HG03103 (cell line): ENCODE results near the gene CYP4B1.
"Not testable (repeated sequence)": the region's sequence is repeated elsewhere in the genome, so short reads cannot be mapped to it uniquely, and the experiment has no call there.

Experiments used
- ATAC-seq: cut with Tn5 transposase; IDR thresholded peaks from one replicate; pipeline ENCODE4 v1.9.1; 2021; ENCODE audit warnings: low read depth; ENCODE audit not compliant: unreplicated experiment

The CYP4B1 gene

DNA sequence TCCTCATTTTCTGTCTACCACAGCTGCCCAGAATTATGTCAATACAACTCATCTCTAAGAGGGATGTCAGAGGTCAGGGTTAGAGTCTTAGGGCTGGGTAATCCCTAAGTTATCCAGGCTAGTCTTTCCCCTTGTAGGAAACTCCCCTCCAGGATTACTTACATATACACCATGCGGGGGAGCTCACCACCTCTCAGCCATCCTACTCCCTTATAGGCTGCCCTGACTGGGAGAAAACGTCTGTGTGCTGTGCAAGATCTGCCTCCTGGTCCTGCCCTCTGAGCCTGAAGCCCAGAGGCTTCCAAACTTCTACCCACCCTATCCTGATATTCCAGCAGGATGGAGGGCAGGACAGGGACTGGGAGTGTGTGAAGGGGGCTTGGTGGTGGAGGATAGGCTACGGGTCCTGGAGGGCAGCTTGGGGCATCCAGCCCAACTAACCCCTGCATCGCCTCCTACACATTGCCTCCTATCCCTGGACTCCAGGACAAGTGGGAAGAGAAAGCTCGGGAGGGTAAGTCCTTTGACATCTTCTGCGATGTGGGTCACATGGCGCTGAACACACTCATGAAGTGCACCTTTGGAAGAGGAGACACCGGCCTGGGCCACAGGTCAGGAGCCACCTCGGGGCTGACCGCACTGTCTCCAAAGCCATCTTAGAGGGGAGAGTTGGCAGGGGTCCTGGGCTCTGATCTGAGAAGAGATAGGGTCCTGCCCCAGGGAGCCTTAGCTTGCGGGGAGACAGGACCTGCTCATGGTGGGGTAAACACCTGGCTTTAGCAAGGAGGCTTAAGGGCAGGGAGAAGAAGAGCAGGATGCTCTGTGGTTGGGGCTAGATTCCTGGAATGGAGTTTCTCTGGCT is 14.4 kb downstream of the CYP4B1 start:
- ATAC-seq, result no peak

DNA sequence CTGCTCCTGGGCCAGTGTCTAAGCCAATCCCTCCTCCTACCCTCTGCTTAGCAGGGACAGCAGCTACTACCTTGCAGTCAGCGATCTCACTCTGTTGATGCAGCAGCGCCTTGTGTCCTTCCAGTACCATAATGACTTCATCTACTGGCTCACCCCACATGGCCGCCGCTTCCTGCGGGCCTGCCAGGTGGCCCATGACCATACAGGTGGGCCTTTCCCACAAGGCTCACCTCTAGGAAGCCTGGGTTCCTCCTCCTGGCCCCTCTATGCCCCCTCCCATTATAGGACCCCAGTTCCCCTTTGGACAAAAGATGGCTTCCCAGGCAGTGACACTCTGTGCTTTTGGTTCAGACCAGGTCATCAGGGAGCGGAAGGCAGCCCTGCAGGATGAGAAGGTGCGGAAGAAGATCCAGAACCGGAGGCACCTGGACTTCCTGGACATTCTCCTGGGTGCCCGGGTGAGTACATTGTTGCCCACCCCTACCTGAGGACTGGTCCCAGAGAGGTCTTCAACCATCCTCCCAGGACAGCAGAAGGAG is 15.1 kb downstream of the CYP4B1 start:
- no peak for ATAC-seq

DNA sequence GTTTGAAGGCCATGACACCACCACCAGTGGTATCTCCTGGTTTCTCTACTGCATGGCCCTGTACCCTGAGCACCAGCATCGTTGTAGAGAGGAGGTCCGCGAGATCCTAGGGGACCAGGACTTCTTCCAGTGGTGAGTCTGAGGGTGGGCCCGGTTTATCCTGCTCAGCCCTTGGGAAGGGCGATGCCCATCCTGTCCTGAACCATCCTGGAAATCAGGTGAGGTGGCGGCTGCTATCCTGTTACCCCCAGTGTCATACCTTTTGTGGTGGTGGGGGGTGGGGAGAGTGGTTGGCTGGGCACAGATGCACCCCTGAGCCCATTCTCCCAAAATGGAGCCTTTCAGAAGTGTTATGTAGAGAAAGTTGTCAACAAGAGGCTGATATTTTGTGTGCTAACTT is 16.3 kb downstream of the CYP4B1 start:
- no peak for ATAC-seq

DNA sequence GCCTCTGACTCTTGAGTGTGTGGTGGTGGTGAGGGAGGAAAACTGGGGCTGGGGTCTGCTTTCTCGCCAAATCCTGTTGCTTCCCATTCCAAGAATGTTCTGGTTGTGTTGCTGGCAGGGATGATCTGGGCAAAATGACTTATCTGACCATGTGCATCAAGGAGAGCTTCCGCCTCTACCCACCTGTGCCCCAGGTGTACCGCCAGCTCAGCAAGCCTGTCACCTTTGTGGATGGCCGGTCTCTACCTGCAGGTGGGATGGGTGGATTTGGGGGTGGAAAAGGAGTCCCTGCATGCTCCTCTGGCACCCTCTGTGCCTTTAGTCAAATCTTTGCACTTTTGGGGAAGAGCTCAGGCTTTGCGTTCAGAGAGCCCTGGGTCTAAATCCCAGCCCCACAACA is 18.1 kb downstream of the CYP4B1 start:
- no peak for ATAC-seq

DNA sequence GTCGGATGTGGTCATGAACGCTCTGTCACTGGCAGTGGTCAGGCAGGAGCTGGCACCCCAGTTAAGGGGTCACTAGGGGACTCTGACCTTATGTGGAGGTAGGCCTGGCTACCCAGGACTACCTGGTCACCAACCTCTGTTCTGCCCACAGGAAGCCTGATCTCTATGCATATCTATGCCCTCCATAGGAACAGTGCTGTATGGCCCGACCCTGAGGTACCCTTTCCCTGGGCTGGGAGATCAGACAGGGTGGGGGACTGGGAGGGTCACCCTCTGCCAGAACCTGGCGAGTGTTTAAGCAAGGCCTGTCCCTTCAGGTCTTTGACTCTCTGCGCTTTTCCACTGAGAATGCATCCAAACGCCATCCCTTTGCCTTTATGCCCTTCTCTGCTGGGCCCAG is 19.0 kb downstream of the CYP4B1 start:
- no peak for ATAC-seq

DNA sequence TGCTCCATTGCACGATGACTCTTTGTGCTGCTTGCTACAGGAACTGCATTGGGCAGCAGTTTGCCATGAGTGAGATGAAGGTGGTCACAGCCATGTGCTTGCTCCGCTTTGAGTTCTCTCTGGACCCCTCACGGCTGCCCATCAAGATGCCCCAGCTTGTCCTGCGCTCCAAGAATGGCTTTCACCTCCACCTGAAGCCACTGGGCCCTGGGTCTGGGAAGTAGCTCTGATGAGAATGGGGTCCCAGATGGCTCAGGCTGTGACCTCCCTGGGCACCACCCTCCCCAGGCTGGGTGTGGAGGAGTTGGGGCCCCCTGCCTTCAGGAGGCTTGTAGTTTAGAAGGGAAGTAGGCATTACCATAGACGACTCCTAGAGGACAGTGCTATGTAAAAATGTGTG is 19.7 kb downstream of the CYP4B1 start:
- no peak for ATAC-seq

DNA sequence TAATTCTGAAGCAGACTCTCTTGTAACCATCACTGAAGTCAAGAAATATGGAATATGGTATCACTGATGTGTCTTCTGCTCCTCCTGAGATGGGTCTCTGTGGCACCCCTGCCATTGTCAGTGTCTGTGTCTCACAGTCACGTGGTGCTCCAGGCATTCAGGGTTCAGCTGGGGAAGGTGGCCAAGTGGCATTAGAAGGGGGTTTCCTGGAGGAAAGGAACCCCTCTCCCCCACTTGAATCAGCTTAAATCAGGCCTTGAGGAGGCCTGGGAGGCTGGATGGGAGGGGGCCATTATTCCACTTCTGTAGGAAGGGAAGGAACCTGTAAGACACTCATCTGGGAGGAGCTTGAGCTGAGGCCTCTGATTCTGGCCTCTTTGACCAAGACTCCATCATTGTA is 20.5 kb downstream of the CYP4B1 start:
- ATAC-seq, result no peak

DNA sequence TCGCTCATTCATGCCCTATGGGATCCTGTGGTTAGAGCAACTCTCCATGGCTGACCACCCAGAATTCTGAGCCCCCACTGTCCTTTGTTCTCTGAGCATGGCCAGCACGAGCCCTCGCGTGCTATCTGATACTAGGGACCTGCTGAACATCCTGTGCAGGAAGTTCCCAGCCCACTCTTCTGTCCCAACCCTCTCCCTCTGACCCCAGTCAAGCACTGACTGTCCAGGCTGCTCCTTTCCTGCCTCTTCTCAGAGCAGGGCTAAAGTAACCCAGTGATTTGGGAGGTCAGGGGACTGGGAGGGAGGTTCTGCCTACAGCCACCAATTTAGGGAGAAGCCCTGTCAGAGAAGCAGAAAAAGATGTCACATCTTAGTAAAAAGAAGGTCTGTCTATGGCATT is 21.2 kb downstream of the CYP4B1 start:
- no peak for ATAC-seq

DNA sequence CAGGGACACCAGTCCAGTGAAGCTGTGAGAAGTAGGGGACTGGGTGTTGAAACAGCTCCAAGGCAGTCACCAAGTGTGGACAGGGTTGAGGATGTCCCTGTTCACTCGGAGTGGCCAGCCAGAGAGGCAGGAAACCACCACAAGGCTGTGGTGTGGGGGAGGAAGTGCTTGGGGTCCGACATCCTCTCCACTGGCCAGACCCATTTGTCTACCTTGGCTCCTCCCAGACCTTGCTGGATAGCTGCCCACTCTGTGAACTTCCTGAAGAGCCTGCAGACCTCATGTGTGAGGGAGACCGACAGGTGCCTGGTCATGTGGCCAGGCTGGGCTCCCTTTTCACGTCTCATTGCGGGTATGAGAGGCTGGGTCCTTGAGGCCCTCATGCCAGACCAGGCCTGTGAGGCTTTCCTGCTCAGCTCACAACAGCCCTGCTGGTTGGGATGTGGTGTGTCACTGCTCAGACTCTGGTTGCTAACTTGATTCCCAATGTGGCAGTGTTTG is 21.8 kb downstream of the CYP4B1 start:
- ATAC-seq, result no peak

DNA sequence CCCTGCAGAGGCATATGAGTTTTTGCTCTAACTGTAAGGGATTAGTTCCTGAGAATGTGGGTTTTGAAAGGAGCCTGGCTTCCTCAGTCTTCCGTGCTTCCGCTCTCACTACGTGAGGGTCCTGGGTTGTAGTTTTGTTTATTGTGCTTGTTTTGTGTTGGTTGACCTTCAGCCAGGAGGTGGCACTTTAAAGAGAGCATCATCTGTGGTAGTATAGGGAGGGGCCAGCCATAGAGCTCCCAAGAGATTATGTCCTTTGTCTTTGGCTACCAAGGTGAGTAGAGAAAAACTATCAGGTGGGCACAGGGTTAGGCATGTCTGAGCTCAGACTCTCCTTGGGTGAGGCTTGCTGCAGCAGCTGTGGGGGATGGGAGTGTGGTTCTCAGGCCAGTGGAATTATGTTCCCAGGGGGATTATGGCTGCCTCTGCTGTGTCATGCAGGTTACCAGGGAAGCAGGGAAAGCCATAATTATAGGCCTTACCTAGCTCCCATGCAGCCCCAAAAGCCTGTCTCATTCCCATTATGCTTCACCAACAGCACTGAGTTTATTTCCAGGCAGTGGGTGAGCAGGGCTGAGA is 23.5 kb downstream of the CYP4B1 start:
- no peak for ATAC-seq

DNA sequence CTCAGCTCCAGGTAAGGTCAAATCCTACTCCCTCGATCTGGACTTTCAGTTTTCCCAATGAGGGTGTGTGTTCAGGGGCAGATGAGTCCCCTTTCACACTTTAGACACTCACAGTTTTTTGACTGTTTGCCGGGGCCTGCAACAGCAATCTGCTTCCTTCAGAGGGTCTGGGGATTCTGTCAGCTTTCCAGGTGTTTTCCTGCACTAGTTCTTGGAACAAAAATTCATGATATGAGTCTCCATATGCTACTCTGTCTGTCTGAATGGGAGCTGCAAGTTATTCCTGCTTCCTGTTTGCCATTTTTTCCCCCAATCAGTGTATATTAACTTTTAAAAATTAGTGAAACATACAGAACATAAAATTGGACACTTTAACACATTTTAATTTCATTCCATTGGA is 24.3 kb downstream of the CYP4B1 start:
- ATAC-seq, result no peak

DNA sequence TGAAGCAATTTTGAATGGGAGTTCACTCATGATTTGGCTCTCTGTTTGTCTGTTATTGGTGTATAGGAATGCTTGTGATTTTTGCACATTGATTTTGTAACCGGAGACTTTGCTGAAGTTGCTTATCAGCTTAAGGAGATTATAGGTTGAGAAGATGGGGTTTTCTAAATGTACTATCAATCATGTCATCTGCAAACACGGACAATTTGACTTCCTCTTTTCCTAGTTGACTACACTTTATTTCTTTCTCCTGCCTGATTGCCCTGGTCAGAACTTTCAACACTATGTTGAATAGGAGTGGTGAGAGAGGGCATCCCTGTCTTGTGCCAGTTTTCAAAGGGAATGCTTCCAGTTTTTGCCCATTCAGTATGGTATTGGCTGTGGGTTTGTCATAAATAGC is 28.0 kb downstream of the CYP4B1 start:
- not testable (repeated sequence) for ATAC-seq

DNA sequence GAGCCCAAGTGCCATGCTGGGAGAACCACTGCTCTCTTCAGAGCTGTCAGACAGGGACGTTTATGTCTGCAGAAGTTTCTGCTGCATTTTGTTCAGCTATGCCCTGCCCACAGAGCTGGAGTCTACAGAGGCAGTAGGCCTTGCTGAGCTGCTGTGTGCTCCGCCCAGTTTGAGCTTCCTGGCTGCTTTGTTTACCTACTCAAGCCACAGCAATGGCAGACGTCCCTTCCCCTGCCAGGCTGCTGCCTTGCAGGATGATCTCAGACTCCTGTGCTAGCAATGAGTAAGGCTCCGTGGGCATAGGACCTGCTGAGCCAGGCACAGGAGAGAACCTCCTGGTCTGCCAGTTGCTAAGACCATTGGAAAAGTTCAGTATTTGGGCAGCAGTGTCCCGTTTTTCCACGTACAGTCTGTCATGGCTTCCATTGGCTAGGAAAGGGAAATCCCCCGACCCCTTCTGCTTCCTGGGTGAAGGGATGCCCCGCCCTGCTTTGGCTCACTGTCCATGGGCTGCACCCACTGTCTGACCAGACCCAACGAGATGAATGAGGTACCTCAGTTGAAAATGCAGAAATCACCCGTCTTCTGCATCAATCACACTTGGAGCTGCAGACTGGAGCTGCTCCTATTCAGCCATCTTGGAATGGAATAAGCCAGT is 31.9 kb downstream of the CYP4B1 start:
- no peak for ATAC-seq

DNA sequence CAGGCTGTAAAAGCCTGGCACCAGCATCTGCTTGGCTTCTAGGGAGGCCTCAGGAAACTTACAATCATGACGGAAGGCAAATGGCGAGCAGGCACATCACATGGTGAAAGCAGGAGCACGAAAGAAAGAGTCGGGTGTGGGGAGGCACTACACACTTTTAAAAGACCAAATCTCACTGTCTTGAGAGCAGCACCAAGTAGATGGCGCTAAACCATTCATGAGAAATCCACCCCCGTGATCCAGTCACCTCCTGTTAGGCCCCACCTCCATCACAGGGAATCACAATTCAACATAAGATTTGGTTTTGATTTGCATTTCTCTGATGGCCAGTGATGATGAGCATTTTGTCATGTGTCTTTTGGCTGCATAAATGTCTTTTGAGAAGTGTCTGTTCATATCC is 36.6 kb downstream of the CYP4B1 start:
- ATAC-seq, result not testable (repeated sequence)

DNA sequence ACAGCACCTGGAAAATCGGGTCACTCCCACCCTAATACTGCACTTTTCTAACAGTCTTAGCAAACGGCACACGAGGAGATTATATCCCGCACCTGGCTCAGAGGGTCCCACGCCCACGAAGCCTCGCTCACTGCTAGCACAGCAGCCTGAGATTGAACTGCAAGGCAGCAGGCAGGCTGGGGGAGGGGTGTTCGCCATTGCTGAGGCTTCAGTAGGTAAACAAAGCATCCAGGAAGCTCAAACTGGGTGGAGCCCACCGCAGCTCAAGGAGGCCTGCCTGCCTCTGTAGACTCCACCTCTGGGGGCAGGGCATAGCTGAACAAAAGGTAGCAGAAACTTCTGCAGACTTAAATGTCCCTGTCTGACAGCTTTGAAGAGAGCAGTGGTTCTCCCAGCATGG is 47.5 kb downstream of the CYP4B1 start:
- not testable (repeated sequence) for ATAC-seq

DNA sequence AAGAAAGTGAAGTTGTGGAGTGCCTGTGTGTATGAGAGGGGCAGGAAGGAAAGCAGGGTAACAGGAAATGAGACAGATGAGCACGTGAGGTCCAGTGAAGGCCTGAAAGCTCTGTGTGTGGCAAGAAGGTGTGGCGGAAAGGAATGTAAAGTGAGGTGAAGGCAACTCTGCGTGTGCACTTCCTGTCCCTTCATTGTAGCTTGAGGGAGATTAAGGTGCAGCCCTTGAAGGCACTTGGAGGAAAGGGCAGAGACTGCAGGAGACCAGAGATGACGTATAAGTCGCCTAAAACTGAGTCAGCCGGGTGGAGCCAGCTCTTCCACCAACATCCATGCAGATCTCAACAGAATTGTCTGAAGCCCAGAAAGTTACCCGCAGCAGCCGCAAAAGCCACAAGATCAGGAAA is 58.8 kb downstream of the CYP4B1 start:
- ATAC-seq, result not testable (repeated sequence)

DNA sequence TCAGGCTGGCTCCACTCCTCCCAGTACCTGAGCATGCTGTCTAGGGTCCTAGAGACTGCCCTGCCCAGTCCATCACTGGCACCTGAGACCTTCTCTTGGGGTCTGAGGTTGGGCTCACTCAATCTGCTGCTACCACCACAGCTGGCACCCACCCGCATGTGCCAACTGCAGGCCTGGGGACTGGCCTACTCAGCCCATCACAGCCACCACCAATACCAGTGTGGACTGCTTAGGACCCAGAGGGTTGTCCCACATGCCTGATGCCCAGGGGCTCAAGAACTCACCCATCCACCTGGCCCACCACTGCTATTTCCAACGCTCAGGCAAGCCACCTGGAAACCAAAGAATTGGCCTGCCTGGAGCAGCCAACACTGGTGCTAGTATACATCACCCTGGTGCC is 63.5 kb downstream of the CYP4B1 start:
- no peak for ATAC-seq
